ENCODE measurements around the gene CLSTN2.

Gene CLSTN2

DNA sequence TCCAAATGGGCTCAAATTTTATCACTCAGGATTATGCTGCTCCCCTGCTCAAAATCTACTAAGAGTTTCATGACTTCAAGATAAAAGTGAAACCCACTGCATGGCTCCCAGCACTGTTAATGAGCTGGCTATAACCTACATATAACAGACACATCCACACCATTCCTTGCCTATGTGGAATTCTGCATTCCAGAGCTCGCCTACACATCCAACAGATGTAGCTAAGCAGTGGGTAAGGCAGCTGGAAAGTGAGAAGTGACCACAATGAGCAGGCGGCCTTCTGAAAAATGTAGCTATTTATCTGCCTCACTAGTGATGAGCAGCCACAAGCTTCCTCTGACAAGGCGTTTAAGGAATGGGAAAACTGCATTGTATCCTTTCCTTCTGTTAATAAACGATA is 650.8 kb downstream of the CLSTN2 start:
- no peak for DNase-seq (ENCODE audit: low read depth, low spot score)

DNA sequence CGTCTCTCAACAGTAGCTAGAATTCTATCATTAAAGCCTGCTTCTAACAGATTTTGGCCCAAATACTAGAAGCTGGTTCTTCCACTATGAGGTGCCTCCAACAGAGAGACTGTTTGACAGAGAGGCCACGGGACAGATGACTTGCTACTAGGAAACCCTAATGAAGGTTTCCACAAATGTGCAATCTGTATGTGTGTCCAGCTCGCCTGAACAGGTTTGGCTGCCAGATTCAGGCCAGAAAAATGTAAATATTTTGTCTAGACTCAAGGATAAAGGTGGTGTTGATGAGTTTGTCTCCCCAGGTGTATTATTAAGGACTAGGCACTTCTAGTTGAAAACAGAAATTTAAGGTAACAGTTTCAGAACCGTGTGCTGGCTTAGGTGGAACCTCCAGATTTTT is 651.3 kb downstream of the CLSTN2 start:
- DNase-seq (ENCODE audit: low read depth, low spot score) = no peak

DNA sequence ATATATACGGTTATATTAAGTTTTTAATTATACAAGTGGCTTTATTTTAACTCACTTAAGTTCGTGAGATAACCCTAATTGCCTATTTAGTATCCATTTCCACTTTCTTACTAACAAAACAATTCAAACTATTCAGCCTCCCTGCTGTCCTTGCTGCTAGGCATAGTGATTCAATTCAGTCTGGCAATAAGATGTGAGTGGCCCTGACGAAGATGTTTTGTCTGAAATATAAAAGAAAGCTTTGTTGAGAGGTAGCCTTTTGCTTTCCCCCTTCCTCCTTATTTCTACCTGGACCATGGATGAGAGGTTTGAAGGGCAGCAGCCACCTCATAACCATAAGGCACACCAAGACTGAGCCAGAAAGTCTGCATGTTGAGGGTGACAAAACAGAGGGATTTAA is 653.6 kb downstream of the CLSTN2 start:
- DNase-seq (ENCODE audit: low read depth, low spot score) = no peak

DNA sequence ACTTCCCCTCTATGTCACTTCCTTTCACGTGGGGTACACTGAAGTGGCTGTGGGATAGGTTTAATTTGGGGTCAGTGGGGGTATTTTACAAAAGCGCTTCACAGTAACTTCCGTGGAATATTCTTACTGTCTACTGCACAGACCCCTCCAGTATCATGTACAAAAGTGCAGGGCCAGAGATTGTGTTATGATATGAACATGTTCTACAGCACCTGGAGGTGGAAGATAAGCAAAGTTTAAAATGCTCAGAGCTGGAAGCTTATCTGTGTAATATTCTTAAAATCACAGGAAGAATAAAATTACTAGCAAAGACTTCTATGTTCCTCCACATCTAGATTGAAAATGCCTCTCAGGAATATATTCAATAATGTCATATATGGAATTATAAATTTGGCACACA is 658.8 kb downstream of the CLSTN2 start:
- no peak for DNase-seq (ENCODE audit: low read depth, low spot score)

DNA sequence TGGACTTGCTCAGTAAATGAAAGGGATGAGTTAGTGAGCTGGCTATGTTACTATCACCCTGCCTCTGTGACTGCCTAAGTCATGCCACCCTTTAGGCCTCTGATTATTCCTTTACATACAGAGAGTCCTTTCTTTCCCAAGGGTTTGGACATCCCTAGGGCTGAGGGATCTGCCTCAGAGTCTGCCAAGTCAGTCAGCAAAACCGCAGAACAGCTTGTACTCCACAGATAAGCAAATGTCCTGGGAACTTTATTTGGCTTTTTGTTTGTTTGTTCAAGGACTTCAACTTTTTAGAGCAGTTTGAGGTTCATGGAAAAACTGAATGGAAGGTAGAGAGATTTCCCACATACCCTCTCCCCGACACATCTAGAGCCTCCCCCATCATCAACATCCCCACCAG is 660.3 kb downstream of the CLSTN2 start:
- DNase-seq (ENCODE audit: low read depth, low spot score) = no peak

DNA sequence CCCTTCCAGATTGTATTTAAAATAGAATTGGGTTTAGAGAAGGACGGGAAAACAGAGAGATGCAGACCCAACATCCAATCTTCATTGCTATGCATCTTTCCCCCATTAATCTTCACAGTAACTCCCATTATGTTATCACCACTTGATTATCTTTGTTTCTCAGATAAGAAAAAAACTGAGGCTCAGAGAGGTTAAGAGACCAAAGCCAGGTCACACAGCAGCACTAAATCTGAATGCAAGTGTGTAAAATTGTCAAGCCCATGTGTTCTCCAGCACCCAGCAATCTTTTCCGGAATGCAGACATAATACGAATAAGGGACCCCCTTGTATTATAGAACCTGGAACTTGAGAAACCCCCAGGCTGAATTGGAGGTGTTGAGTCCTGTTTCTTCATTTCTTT is 662.4 kb downstream of the CLSTN2 start:
- no peak for DNase-seq (ENCODE audit: low read depth, low spot score)

DNA sequence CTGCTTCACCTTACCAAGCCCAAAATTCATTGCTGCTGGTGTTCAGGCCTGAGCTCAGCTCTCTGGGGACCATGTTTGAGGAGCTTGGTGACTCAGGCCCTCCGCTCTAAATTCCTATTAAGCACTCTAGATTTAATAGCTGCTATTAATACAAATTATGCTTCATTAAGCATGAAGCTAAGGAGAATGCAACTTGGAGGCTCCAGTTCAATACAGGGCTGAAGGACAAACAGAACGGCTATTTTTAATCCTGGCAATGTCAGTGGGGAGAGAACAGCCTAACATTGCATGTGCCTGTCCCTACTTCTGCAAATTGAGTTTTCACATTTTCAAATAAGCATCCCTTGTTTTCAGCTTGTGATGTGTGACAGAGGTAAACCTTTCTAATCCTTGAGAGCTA is 662.8 kb downstream of the CLSTN2 start:
- no peak for DNase-seq (ENCODE audit: low read depth, low spot score)

DNA sequence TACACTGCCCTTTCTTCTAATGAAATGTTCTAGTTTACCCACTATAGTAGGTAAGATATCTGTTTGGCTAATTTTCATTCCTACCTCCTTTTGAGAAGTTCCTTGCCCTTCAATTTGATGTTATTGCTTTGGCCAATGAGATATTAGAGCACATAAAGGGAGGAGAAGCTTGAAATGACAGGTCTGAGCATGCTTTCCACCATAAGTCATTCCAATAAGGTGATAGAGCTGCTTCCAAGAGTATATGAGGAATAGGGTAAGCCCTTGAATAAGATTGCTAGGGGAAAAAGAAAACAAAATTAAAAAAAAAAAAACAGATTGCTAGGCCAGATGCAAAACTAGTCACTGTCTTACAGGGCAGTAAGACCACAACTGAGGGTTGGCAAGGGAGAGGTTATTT is 664.0 kb downstream of the CLSTN2 start:
- DNase-seq (ENCODE audit: low read depth, low spot score) = no peak

DNA sequence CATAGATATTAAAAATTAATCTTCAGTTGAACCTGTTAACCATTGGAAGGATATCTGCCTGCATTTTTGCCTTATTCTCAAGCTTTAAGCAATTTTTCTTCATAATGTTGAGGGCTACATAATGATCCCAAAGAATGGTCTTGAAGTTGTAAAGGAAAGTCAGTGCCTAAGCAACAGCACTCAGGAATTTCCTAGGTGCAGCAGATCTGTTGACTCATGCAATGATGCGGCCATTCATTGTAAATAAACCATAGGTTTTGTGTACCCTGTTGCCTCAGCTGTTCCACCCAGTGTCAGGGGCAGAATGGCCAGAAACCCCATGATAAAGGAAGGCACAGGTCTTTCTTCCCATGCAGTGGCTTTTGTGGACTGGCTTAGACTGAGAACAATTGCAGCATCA is 664.5 kb downstream of the CLSTN2 start:
- no peak for DNase-seq (ENCODE audit: low read depth, low spot score)

DNA sequence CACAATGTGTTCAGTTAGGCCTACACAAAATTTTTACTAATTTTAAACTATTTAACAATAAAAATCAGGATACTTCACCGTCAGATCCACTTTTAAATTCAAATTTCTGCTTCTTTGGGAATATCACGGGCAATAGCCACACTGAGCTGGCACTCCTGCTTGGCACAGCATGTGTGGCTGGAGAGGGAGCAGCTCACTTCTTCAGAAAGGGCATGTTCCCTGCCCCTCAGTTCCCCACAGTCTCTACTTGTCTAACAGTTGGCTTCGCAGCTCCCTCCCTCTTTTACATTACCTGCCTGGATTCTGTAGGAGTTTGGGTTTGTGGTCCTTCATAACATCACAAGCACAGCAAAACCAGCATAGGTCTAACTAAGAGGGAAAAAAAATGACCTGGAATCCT is 666.9 kb downstream of the CLSTN2 start:
- DNase-seq (ENCODE audit: low read depth, low spot score) = no peak

DNA sequence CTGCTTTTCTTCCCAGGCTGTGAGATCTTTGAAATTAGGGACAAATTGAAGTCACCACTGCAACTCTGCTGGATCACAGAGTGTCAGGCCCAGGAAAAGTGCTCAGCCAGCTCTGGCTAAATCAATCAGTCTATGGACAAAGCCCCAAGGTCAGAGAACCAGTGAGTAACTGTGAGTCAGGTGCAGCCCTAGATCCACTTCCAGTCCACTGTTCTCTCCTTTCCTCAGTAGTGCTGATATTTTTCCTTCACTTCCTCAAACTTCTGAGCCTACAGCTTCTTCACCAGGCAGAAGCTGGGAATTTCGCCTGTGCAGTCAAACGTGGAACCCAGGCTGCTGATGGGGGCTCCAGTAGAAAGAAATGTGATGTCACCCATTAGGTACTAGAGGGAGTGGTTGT is 667.8 kb downstream of the CLSTN2 start:
- no peak for DNase-seq (ENCODE audit: low read depth, low spot score)

DNA sequence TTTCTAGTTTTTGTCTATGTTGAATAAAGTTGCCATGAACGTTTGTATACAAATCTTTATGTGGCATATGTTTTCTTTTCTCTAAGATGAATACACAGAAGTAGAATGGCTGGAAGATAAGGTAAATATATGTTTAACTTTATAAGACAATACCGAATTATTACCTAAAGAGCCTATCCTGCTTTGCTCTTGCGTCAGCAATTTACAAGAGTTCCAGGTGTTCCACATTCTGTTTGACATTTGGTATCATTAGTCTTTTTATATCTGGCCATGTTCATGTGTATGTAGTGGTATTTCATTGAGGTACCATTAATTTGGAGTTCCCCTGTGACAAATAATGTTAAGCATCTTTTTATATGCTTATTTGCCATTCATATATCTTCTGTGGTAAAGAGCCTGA is 668.8 kb downstream of the CLSTN2 start:
- no peak for DNase-seq (ENCODE audit: low read depth, low spot score)

DNA sequence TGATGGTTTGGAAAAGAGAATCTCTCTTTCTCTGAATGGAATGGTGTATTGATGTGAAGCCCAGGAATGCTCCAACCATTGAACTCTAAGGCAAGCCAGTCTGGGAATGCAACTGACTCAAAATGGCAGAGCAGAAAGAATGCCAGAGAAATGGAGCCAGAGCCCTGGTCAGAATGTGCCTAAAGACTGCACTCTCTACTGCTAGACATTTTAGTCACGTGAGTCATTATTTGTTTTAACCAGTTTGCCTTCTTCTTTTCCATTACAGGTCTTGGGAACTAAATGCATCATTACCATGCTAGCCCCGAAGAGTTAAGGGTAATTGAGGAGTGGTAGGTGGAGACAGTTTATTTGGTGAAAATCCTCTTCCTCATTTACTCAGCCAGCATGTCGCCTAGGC is 675.6 kb downstream of the CLSTN2 start:
- no peak for DNase-seq (ENCODE audit: low read depth, low spot score)

DNA sequence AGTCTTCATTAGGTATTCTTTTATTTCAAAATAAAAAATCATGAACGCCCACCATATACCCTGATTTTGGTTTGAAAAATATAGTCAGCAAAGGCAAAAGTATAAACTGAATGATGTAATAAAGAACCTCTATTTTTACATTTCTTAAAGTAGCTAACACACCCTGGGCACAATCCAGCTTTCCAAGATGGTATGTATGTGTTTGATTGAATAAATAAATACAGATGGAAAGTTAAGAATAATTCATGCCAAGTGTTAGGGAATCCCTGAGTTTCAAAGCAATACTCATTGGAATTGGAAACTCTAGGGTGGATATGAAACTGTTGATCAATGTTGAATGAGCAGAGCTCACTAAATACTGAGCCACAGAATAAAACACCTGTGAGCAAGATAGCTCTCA is 679.0 kb downstream of the CLSTN2 start:
- DNase-seq (ENCODE audit: low read depth, low spot score) = no peak

DNA sequence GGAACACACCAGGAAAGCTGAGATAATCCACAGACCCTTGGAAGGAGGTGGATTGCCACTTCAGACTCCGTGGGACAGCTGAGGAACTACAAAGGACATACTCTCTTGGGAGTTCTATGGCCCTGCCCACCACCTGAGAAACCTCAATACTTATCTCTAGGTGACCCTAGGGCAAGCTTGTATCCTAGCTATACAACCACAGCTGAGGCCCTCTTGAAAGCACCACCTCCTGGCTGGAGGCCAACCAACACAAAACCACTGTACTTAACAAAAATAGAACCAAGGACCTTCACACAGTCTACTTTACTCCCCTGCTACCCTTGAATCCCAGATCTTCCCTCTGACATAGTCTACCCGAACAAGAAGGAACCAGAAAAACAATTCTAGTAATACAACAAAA is 682.1 kb downstream of the CLSTN2 start:
- DNase-seq (ENCODE audit: low read depth, low spot score) = no peak

DNA sequence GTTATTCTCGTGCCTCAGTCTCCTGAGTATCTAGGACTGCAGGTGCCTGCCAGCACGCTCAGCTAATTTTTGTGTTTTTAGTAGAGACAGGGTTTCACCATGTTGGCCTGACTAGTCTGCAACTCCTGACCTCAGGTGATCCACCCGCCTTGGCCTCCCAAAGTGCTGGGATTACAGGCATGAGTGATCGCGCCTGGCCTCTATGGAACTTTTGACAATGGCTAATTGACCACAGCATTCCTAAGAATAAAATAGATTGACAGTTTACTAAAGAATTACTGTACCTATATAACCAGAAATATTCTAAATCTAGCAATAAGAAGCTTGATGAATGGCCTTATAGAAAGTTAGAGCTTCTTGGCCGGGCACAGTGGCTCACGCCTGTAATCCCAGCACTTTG is 691.9 kb downstream of the CLSTN2 start:
- DNase-seq (ENCODE audit: low read depth, low spot score) = no peak

All from activated CD4-positive, CD25-positive, alpha-beta regulatory T cell treated with anti-CD3 and anti-CD28 coated beads, Interleukin-2, amount 50 U/mL, for 16 hours (primary cell).